Kasumi-1 (cell line): Measurements from ENCODE around the gene GPR3.
A peak's percentile ranks its signal among the peaks of the same experiment; 100 is the strongest.
"Not testable (repeated sequence)": the region's sequence is repeated elsewhere in the genome, so short reads cannot be mapped to it uniquely, and the experiment has no call there.

Source experiments
- DNase-seq, 2 experiments: peaks; one replicate each; lab custom pipeline; 2025; lab: John Stamatoyannopoulos, UW

Gene GPR3

GRCh38 chr1:27400082-27400962 is 7.9 kb downstream of the GPR3 start:
- no peak for DNase-seq

DNA sequence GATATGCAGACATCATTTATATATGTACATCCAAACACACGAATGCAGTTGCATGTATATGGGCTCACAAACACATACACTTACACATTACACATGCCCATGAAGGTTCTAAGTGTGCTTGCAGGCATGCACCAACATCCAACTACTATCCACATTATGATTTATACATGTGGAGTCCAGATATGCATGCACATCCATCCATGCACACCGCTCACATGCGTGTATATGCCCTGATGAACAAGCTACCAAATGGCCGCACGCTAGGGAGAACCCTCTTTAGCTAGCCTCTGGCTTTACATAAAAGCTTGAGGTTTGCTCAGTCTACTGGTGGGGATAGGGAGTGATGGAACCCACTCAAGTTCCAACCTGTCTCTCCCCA is 8.5 kb downstream of the GPR3 start:
- no peak for DNase-seq

DNA sequence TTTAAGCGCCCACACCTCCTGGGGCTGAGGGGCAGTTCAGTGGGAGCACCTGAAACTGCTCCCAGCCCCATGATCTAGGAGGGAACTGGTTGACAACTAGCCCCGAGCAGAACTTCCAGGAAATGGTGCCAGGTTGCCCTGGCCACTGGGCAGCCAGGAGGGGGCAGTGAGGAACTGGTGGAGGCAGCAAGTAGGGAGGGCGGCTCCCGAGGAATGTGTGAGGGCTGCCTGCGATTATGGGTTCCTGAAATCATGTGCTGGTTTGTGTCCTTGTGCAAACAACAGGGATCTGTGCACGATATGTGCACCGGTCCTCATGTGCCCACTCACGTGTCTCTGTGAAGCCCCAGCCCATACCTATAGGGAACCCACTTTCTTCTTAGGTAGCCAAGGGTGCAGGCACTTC is 9.9 kb downstream of the GPR3 start:
- DNase-seq = peak; percentile 7 to 17

DNA sequence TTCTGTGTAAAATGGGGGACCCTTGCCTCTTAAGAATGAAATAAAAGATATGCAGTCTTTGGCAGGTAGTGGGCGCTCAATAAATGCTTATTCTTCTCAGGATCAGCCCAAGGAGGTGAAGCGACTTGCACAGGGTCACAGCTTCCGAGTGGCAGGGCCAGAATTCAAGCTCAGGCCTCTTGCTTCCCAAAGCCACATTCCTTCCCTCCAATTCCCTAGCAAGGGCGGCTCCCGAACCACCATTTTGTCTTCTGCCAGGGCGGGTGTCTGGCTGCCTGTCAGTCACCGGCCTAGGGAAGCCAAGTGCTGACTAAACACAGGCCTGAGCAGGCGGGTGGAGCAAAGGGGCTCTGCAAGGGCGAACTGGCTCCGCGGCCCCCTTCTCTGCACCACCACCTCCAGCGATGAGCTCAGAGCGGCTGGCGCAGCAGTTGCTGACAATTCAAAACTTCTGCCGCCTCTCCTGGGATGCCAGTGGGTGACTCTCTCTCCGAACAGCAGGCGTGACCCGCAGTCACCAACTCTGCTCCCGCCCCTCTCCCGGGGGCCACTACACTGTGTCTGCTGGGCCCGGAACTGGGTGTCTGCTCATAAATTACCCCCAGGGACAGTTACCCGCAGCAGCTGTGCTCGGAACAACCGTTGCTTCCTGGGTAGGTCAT is 10.8 kb downstream of the GPR3 start:
- peak; percentile 32 to 47 for DNase-seq

DNA sequence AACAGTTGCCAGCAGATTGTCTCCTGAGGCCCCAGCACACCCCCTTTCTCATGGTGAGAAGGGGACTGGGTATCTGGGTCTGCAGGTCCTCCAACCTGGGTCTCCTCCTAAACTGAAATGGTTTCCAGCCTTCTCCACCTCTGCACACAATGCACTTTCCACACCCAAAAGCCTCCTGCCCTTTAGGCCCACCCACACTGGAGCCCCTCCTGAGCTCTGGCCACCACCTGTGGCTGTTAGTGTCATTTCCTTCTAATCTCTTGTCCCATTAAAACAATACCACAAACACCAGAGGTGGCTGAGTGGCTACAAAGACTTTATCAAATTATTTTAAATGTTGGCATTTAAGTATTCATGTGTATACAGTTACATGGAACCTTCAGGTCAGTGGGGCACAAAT is 11.5 kb downstream of the GPR3 start:
- no peak for DNase-seq

GRCh38 chr1:27405074-27405473 is 12.7 kb downstream of the GPR3 start:
- no peak for DNase-seq

GRCh38 chr1:27405598-27406361 is 13.4 kb downstream of the GPR3 start:
- DNase-seq = not testable (repeated sequence)

DNA sequence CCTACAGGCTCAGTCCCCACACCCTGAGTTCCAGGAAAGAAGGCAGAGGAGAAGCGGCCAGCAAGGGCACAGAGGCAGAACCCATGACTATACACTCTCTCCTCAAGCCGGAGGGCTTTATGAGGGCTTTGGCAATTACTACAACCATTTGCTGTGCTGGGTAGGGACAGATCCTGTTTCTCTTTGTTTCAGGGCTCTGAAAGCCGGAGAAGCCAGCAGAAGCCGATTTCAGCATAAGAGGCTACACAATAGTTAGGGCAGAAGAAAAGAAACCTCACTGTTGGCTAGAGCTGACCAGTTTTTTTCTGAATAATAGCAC is 13.9 kb downstream of the GPR3 start:
- DNase-seq = no peak

- DNase-seq = not testable (repeated sequence)
Observed at GRCh38 chr1:27406791-27407190, 14.4 kb downstream of the GPR3 start.

DNA sequence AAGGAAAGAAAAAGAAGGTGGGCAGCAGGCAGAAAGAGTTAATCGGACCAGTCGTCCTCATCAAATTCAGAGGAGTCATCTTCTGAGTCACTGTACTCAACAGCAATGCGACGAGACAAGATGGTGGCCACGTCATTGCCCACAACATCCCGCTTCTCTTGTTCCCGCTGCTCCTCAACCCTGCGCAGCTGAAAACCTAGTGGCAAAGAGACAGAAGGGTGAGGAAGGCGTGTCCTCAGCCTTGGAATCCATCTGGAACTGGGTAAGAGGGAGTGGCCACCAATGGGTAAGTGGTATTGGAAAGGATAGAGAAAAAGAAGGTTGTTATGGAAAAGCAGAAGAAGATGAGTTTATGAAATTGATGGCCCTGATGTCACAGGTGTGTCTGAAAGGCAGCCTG is 15.7 kb downstream of the GPR3 start:
- no peak for DNase-seq

GRCh38 chr1:27409669-27410068 is 17.2 kb downstream of the GPR3 start:
- no peak for DNase-seq

DNA sequence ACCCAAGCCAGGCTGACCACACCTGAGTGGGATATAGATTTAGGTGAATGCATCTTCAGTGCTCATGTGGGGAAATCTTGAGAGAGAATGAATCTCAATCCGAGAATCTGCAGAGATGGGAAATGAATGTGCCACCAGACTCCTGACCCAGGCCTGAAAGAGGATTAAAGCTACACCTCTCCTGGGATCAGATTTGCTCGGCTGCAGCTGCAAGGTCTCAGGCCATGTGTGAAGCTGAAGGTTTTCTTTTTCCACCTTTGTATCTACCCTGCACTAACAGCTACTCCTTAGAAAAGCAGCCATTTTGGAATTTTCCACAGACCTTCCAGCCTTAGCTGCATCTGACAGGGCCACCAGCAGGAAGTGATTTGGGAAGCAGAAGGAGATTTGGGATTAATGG is 18.3 kb downstream of the GPR3 start:
- DNase-seq = no peak

DNA sequence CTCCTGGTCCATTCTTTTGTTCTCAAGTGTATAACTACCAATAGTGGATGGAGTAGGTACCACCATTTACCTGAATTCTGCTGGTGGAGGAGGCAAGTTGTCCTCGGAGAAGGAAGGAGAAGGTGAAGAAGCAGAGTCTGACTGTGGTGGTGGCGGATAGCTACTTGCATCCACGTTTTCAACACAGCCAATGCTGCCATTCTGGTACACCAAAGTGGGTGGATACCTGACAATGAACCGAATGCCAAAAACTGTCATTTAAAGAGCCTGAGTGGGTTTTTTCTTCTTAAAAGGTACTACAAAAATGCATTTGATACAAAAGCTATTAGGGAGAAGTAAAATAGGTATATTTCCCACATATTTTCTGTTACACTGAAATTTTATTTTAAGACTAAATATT is 20.1 kb downstream of the GPR3 start:
- no peak for DNase-seq

- DNase-seq = no peak
Observed at GRCh38 chr1:27413004-27413403, 20.6 kb downstream of the GPR3 start.

GRCh38 chr1:27414091-27414490 is 21.7 kb downstream of the GPR3 start:
- DNase-seq = no peak

DNA sequence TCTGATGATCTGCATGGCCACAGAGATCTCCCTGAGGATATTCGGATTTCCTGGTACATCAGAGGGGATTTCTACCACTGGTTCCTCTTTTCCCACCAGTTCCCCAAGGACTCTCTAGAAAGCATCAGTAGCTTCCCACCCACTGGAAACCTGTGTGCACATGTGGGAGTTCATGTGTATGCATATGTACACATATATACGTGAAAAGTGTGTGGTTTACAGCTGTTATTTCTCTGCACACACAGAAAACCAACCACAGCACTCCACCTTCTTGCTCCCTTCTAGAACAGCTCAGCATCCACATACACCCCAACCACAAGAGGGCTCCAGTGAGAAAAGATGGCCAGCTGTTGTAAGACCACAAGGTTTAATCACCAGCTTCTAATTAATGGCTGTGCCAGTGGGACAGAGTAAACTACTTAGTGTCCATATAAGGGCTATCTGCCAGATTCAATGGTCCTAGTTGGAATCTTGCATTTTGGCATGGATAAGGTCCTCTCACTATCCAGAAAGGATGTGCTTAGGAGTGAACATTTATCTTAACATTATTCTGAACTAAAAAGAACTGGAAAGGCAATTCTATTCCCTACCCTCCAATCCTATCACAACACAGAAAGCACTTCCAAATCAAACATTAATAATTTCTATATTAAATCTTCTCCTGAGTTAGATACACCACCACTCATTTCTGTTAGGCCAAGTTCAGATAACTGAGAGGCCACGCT is 24.1 kb downstream of the GPR3 start:
- peak; percentile 74 to 75 for DNase-seq

DNA sequence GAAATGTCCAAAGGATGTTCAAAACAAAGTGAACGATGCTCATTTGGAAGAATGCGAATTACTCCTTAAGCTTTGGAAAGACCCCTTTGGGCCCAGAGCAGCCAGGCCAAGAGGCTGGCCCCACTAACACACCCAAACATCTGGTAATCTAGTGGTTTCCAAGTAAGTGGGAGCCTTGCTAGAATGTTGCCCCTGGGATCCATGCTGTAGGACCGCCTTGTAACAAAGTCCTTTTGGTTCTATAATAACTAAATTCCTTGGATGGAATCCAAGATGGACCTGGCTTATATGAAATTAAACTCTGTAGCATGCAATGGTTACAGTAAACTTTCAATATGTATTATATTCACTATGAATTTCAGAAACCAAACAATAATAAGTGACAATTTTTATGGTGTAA is 25.3 kb downstream of the GPR3 start:
- no peak for DNase-seq

DNA sequence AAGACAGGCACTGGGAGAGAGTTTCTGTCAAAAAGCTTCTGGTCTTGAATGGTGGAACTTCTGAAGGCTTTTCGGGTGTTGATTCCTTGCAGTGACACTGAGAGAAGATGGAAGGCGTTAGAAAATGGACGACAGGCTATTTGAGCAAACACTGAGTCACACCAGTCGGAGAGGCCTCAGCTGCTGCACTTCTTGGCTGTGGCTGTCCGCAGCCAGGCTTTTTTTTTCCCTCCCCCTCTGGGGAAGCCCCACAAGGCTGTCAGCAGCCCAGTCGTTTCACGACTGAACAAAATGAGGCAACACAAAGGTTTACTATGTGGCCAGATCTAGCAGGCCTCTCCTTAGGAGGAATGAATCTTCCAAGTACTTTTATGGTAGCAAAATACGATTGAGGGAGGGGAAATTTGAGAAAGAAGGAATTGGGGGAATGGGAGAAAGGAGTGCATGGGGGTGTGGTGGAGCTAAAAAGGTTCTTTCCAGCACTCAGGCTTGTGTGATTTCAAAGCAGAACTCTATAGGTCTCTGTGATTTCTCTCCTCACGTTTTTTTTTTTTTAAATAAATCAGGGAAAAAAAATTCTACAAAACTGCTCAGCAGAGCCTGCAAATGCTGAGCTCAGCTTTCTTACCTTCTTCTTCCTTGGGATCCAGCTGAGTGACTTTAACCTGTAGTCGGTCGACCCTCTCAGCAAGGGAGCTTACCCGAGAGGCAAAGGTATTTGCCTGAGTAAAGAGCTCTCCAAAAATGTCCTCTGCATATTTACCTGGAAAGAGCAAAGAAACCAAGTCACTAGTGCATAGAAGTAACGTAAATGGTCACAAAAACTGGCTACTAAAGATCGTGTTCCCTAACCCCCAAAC is 26.1 kb downstream of the GPR3 start:
- DNase-seq = no peak

DNA sequence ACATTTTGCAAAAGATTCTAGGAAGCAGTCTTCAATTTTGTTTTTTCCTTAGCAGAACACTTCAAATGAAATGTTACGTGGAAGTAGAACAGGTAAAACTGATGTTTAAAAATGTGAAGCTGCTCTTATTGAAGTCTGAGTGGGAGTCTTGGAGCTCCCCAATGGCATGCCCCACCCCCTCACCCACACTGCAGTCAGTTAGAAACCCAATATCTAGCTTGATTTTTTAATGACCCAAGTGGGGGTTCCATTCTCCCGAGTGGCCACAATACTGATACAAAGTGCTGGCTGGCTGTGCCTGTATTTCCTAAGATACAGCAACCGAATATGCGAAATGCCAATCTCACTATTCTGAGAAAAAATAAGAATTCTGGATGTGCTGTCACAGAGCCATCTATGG is 31.3 kb downstream of the GPR3 start:
- no peak for DNase-seq

DNA sequence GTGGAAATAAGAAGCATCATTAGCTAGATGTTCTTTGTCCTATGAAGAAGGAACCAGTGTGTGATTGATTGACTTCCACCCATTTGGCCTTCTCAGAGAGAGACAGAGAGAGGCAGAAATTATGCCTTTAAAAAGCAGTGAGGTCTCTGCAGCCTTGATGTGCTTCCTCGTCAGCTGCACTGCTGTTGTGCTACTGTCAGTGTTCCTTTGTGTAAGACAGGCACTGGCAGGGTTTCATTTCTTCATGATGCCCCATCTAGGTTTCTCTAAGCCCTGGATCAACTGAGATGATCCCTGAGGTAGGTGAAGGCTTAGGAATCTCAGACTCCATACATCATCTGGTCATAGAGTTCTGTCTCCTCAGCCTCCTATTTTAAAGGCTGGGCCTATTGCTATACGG is 34.9 kb downstream of the GPR3 start:
- no peak for DNase-seq

- DNase-seq = no peak
Observed at GRCh38 chr1:27427816-27428315, 35.4 kb downstream of the GPR3 start.
